Activated T-helper 1 cell treated with anti-CD3 and anti-CD28 coated beads, Interleukin-12 subunit alpha, Interleukin-12 subunit beta, Interleukin-2, Interleukin-4 antibody, amounts not matched to agents 30 ng/mL and 10 ng/mL and 1 ng/mL, durations not matched to agents 14 hours and 24 hours and 36 hours (primary cell): ENCODE data around the gene CD200R1L. TPM values are rescaled to one million over a fixed set of nuclear protein-coding genes. Genes with fewer than 3 reads are reported as not detected.

ENCODE experiments used
- DNase-seq: peaks from one replicate; pipeline ENCODE4 v3.0.0; 2021; ENCODE audit warnings: low spot score
- H3K27ac Mint-ChIP-seq: one replicate; pipeline ENCODE4 v1.8.0; 2021; ENCODE audit warnings: mild to moderate bottlenecking, mixed read lengths
- H3K27me3 Mint-ChIP-seq: one replicate; pipeline ENCODE4 v1.8.0; 2022; ENCODE audit warnings: mild to moderate bottlenecking, moderate library complexity, mixed read lengths; ENCODE audit not compliant: insufficient read depth
- H3K36me3 Mint-ChIP-seq: one replicate; pipeline ENCODE4 v1.8.0; 2021; ENCODE audit warnings: low read depth, mixed read lengths
- H3K4me1 Mint-ChIP-seq: one replicate; pipeline ENCODE4 v1.8.0; 2021; ENCODE audit warnings: low read depth, mixed read lengths
- H3K4me3 Mint-ChIP-seq: one replicate; pipeline ENCODE4 v1.8.0; 2021; ENCODE audit warnings: mild to moderate bottlenecking, moderate library complexity, mixed read lengths
- H3K9me3 Mint-ChIP-seq: one replicate; pipeline ENCODE4 v1.8.0; 2021; ENCODE audit warnings: mixed read lengths
- intact Hi-C: fragments of 100-400 bp; cut with micrococcal nuclease; formaldehyde crosslinking; loops from one replicate; pipeline ENCODE4 v1.15.1; 2024
- total RNA-seq: library from RNA; stranded (reverse); gene quantifications from 2 replicates; pipeline ENCODE4 v1.2.3, GENCODE V29; 2022

Gene CD200R1L
- total RNA-seq, 1 donor from 2014 or later: not detected

DNA sequence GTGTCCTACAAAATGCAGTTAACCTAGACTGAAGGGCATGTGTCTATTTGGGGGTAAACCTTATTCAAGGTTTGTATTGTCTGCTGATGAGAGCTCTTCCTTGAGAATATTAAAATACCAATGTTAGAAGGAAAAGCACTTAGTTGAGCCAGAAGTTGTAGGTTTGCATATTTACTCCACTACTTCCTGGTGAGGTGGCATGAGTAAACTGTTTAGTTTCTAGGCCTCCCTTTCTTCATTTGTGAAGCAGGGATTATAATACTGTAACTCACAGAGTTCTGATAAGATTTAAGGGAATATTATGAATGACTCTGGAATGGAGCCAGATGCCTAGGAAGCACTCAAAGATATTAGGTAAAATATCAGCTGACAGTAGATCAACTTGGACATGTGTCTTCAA, 46.7 kb downstream of the CD200R1L start:
- no peaks in the 10 kb centered on the region for H3K27me3 Mint-ChIP-seq
- peaks cover 12% of the 10 kb centered on the region for H3K9me3 Mint-ChIP-seq
- no peak overlapping the region for H3K27ac Mint-ChIP-seq
- no peak for DNase-seq
- intact Hi-C loops: no loop called here
- peaks cover 11% of the 10 kb centered on the region for H3K4me1 Mint-ChIP-seq
- H3K4me3 Mint-ChIP-seq: no peak overlapping the region
- peaks cover 2% of the 10 kb centered on the region for H3K36me3 Mint-ChIP-seq

DNA sequence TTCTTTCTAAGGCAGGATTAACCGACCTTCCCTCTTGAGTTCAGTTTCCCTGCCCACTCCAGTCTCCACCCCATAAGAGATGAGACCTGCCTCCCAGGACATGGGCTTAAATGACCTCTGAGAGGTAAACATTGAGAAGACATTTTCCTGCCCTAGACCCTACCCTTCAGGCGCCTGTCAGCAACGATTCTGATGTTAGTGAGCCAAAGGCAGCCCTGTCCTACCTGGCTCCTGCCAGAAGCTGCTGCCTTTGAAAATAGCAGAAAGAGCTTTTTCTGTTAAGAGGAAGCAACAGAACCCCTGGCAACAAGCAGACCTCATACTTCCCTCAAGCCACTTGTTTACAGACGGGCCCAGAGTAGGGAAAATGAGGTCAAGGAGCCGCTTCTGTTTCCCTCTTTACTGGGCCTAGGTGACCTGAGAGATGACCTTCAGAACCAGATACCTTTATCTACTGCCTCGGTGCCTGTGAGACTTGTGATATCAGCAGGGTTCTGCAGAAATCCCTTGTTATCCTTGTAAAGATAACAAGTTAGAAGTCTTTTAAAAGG, 52.0 kb downstream of the CD200R1L start:
- DNase-seq: no peak
- Mint-ChIP-seq H3K36me3 (peaks cover 2% of the 10 kb centered on the region), H3K4me3 (no peak overlapping the region), H3K27me3 (no peaks in the 10 kb centered on the region), H3K9me3 (peaks cover 10% of the 10 kb centered on the region), H3K27ac (no peak overlapping the region), H3K4me1 (peaks cover 16% of the 10 kb centered on the region)
- intact Hi-C loops: no loop called here

DNA sequence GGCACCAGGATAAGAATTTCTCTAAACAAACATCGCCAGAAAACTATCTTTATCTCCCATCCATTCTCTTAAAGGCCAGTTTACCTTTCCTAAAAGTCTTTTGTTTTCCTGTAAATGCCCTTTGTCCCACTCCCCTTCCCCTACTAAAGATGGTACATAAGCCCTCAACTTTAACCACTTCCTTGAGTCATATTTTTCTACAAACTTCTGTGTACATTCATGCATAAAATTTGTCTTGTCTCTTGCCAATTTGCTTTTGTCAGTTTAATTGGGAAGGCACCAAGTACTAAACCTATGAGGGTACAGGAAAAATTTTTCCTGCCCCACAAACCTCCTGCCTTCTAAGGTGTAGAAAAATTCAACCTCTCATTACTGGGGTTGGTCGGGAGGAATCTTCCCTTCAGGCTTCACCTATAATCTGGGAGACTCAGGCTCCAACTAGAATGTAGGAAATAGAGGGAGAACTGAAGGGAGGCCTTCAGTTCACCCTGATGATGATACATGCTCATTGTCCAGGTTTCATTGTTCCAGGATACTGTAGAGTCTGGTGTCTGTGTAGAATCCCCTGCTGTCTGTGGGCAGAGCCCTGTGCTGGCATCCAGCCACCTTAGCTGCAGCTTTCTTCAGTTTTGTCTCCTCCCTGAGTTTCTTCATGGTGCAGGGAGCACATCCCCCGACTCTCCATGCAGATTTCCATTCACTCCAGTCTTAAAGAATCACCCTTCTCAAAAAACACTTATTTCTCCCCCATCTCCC, 53.2 kb downstream of the CD200R1L start:
- no peak overlapping the region for H3K4me3 Mint-ChIP-seq
- H3K4me1 Mint-ChIP-seq: peaks cover 16% of the 10 kb centered on the region
- H3K36me3 Mint-ChIP-seq: peaks cover 2% of the 10 kb centered on the region
- peaks cover 13% of the 10 kb centered on the region for H3K9me3 Mint-ChIP-seq
- no peaks in the 10 kb centered on the region for H3K27me3 Mint-ChIP-seq
- intact Hi-C loops: no loop called here
- no peak for DNase-seq
- no peak overlapping the region for H3K27ac Mint-ChIP-seq

DNA sequence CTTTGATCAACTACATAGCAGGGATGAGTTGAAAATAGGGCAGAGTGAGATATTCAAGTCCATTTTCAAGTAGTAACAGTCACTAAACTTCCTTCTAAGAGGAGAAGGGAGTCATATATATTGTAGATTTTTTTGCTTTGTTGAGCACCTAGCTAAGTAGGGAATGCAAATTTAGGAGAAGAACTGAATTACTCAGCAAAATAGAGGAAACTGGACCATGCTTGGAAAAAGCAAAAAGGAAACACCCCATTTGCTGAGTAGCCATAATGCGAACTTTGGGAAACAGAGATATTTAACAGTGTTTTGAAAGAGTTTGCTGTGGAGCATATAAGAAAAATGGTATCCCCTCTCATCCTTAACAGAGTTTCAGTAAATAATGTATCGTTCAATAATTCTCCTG, 54.9 kb downstream of the CD200R1L start:
- no peak overlapping the region for H3K27ac Mint-ChIP-seq
- intact Hi-C loops: no loop called here
- DNase-seq: no peak
- H3K9me3 Mint-ChIP-seq: peaks cover 19% of the 10 kb centered on the region
- no peak overlapping the region for H3K4me3 Mint-ChIP-seq
- H3K27me3 Mint-ChIP-seq: no peaks in the 10 kb centered on the region
- peaks cover 16% of the 10 kb centered on the region for H3K4me1 Mint-ChIP-seq
- peaks cover 2% of the 10 kb centered on the region for H3K36me3 Mint-ChIP-seq

DNA sequence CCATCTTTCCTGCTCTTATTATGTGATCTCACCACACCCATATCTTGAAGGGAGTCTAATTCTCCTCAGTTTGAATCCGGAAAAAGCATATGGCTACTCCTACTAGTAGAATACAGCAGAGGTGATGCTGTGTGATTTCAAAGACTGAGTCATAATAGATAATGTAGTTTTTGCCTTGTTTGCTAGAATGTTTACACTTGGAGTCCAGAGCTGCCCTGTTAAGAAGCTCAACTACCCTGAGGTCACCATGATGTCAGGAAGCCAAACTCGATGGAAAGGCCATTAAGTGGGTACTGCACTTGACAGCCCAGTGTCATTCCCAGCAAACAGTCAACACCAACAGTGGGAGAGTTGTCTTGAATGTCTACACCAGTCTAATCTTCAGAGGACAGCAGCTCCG, 56.9 kb downstream of the CD200R1L start:
- intact Hi-C loops: no loop called here

DNA sequence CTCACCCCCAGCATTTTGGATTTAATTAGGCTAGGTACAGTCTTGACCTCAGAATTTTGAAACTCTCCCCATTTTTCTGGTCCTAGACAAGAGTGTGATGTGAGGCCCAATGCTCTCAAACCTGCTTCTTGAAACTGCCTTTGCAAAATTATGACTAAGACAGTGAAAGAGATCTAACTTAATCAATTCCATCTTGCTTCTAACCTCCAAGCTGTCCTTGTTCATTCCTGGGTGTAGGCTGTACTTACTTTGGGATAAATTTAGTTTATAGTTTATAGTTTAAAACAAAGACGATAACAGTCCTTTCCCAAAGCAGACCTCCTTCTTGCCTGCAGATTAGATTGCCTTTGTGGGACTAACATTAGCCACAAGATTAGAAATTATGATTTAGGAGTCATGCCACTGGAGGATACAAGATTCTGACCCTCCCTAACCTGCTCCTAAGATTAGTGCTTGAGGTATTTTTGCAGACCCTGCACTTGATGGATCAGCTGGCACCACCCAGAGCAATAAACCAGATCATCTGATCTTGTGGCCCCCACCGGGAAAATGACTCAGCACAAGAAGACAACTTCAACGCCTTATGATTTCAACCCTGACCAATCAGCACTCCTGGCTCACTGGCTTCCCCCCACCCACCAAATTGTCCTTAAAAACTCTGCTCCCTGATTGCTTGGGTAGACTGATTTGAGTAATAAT, 59.6 kb downstream of the CD200R1L start:
- Mint-ChIP-seq H3K9me3 (peaks cover 14% of the 10 kb centered on the region), H3K4me1 (no peaks in the 10 kb centered on the region), H3K4me3 (no peak overlapping the region), H3K27me3 (peaks cover 2% of the 10 kb centered on the region), H3K27ac (no peak overlapping the region), H3K36me3 (no peaks in the 10 kb centered on the region)
- no peak for DNase-seq
- intact Hi-C loops: no loop called here

More for the DNA sequence above, 56.9 kb downstream of the CD200R1L start:
- peaks cover 2% of the 10 kb centered on the region for H3K36me3 Mint-ChIP-seq
- H3K27ac Mint-ChIP-seq: no peak overlapping the region
- peaks cover 17% of the 10 kb centered on the region for H3K9me3 Mint-ChIP-seq
- peaks cover 2% of the 10 kb centered on the region for H3K27me3 Mint-ChIP-seq
- H3K4me3 Mint-ChIP-seq: no peak overlapping the region
- DNase-seq: no peak
- peaks cover 16% of the 10 kb centered on the region for H3K4me1 Mint-ChIP-seq

DNA sequence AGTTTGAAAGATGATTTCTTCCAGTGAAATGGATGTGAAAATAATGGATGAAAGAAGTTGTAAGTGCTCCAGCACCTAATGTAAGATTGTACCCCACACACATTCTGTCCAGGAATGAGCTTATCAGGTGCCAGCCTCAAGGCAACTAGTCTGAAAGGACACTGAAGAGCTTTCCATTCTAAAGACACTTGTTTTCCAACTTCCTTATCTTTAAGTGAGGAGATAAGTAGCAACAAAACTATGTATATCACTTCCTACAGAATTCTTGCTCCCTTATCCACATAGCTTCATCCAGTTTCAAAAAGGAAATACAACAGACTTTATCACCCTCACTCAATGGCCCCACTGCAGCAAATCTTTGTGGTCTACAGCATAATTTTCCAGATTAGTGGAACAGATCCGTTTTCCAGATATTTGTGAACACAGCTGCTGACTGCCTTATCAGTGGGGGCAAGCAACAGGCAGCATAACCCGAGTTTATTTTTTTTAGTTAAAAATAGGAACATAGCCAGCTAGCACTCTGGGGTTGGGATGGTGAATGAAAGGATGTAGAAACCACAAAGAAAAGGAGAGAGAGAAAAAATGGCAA, 60.6 kb downstream of the CD200R1L start:
- peaks cover 2% of the 10 kb centered on the region for H3K27me3 Mint-ChIP-seq
- peaks cover 14% of the 10 kb centered on the region for H3K9me3 Mint-ChIP-seq
- H3K4me3 Mint-ChIP-seq: no peak overlapping the region
- no peak for DNase-seq
- H3K36me3 Mint-ChIP-seq: no peaks in the 10 kb centered on the region
- H3K4me1 Mint-ChIP-seq: no peaks in the 10 kb centered on the region
- intact Hi-C loops: no loop called here
- no peak overlapping the region for H3K27ac Mint-ChIP-seq

DNA sequence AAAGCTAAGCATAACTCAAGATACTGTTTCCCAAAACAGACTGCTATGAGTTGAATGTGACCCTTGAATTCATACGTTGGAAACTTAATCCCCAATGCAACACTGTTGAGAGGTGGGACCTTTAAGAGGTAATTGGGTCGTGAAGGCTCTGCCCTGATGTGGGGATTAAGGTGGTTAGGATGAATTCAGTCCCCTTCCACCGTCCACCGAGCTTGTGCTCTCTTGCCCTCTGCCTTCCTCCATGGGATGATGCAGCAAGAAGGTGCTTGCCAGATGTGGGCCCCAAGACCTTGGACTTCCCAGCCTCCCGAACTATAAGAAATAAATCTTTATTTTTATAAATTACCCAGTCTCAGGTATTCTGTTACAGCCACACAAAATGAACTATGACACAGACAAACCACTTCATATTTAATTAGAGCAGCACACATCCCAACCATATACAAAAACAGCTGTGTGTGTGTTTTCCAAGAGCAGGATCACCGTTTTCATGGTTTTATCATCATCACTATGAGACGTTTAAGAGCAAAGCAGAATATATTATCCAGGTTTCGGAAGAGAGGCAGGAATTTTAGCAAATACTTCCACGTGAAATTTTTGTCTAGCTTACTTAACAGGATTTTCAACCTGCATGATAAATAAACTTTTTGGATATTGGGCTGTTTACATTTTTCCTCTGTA, 61.2 kb downstream of the CD200R1L start:
- H3K36me3 Mint-ChIP-seq: no peaks in the 10 kb centered on the region

DNA sequence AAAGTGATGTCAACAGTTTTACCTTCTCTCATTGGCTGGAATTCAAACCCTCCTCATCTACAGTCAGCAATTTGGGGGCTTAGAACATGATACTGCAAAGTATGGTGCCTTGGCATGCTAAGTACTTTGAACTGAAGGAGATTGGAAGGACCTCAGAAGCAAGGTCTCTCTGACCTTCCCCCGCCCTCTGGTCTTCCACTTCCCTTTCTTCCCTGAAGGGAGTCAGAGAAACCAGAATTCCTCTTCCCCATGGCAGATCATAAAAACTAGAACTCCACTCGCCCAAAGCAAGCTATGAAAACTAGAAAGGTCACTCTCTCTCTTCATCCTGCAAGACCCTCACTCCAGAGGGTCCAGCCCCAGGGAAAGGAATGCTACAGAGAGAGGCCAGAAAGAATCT, 64.2 kb downstream of the CD200R1L start:
- Mint-ChIP-seq H3K9me3 (peaks cover 2% of the 10 kb centered on the region), H3K27ac (no peak overlapping the region), H3K4me3 (no peak overlapping the region), H3K4me1 (no peaks in the 10 kb centered on the region), H3K36me3 (no peaks in the 10 kb centered on the region), H3K27me3 (peaks cover 7% of the 10 kb centered on the region)
- DNase-seq: no peak
- intact Hi-C loops: no loop called here

More for the DNA sequence above, 61.2 kb downstream of the CD200R1L start:
- H3K4me3 Mint-ChIP-seq: no peak overlapping the region
- DNase-seq: no peak
- peaks cover 14% of the 10 kb centered on the region for H3K9me3 Mint-ChIP-seq
- no peak overlapping the region for H3K27ac Mint-ChIP-seq
- peaks cover 2% of the 10 kb centered on the region for H3K27me3 Mint-ChIP-seq
- intact Hi-C loops: no loop called here
- H3K4me1 Mint-ChIP-seq: no peaks in the 10 kb centered on the region

DNA sequence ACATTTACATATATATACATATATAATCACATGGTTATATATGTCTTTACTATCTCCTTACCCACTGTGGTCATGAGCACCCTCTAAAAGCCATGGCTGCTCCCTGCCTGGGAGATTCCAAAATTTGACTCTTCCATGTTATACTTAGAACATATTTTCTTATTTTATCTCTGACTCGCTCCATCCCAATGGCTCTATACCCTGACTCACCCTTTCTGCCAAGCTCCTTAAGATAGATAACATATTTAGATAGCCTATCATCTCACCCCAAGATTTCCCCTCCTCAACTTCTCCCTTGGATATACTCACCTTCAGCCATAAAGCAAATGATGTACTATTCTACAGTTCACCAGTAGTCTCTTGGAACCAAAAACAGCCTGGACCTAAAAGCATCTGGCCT, 65.1 kb downstream of the CD200R1L start:
- Mint-ChIP-seq H3K27ac (no peak overlapping the region), H3K9me3 (no peaks in the 10 kb centered on the region), H3K4me3 (no peak overlapping the region), H3K4me1 (no peaks in the 10 kb centered on the region), H3K36me3 (no peaks in the 10 kb centered on the region), H3K27me3 (peaks cover 10% of the 10 kb centered on the region)
- intact Hi-C loops: no loop called here
- no peak for DNase-seq

DNA sequence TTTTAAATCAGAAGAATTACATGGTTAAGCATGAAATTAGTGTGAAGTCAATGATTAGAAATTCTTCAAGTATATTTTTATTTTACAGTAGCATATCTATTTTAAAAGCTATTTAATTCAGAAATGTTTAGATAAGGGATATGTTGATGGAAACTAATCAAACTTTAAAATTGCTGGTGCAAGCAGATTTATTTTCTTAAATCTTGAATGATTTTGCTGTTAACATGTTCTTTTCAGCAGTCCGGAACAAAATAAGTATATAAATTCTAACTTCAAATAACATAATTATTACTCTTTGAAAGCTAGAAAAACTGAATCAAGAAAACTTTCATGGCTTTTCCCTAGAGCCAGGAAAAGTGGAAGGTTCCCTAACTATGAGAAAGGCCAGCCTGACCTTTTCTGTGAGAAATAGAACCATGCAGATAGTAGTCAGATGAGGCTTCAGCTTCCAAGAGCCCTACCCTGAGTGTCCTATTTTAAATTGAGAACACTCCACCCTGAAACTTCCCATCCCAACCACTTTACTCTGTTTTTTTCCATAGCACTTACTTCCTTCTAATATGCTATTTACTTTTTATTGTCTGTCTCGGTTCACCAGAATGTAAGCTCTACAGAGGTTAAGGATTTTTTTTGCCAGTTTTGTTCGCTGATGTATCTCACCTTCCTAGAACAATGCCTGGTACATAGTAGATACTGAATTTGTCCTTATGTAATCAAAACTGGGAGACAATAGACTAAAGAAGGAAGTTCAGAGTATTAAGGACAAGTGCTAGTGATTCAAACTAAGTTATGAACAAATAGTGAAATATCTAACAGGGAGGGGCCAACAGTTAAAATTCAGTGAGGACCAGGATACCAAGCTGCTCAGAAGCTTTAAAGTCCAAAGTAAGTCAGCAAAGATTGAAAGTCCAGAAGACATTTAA, 66.8 kb downstream of the CD200R1L start:
- no peak overlapping the region for H3K4me3 Mint-ChIP-seq
- peaks cover 8% of the 10 kb centered on the region for H3K27me3 Mint-ChIP-seq
- peaks cover 10% of the 10 kb centered on the region for H3K4me1 Mint-ChIP-seq
- H3K9me3 Mint-ChIP-seq: no peaks in the 10 kb centered on the region
- no peak overlapping the region for H3K27ac Mint-ChIP-seq
- no peaks in the 10 kb centered on the region for H3K36me3 Mint-ChIP-seq
- intact Hi-C loops: no loop called here
- no peak for DNase-seq

DNA sequence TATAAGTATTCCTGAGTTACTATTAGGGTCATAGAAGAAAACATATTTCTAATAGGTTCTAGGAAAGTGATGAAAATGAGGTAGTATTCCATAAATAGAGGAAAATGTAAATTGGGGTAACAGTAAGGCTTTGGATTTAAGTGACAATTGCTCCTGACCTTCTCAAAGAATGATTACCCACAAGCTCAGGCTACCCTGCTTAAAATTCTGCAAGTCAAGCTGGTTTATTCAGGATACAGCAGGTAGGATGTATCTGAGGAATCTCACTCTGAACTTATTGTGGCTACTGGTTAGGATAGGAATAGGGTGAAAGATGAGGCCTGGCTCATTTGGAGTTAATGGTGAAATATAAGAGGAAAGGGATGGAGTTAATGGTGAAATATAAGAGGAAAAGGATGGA, 67.7 kb downstream of the CD200R1L start:
- Mint-ChIP-seq H3K9me3 (no peaks in the 10 kb centered on the region), H3K4me1 (peaks cover 19% of the 10 kb centered on the region), H3K36me3 (no peaks in the 10 kb centered on the region), H3K27ac (no peak overlapping the region), H3K27me3 (peaks cover 8% of the 10 kb centered on the region), H3K4me3 (no peak overlapping the region)
- intact Hi-C loops: no loop called here
- DNase-seq: no peak
